PC-9 (cell line): ENCODE results near the gene CCDC106. TPM values are rescaled to one million over a fixed set of nuclear protein-coding genes. Genes with fewer than 3 reads are reported as not detected.

ENCODE experiments used
- BruUV-seq: library from RNA; stranded (reverse); fragments of 400-500 nt; replicated peaks from 2 replicates; lab custom pipeline; 2021; lab: Mats Ljungman, UMichigan
- CTCF ChIA-PET: fragments of 300-600 bp; sonication (Branson Sonifier 250); formaldehyde crosslinking; loops from one replicate; lab custom pipeline; 2022; ENCODE audit warnings: antibody characterized with exemption; lab: Charles Lee
- POLR2A ChIA-PET: fragments of 300-600 bp; sonication (Branson Sonifier 250); formaldehyde crosslinking; loops from one replicate; lab custom pipeline; 2022; ENCODE audit warnings: antibody characterized with exemption; ENCODE audit not compliant: unreplicated experiment; lab: Charles Lee
- DNase-seq, 2 experiments: peaks; one replicate each; pipeline versions ENCODE4 v3.0.0 to v3.0.0-alpha.2; 2015 to 2022; ENCODE audit warnings: mixed read lengths in 1 of 2
- H2AFZ ChIP-seq: fragments of 200-600 bp; sonication (generic); 2 replicates; pipeline ENCODE4 v1.8.1; 2017; ENCODE audit warnings: antibody characterized with exemption
- H3F3A ChIP-seq: fragments of 200-600 bp; sonication (generic); 2 replicates; pipeline ENCODE4 v1.8.1; 2017; ENCODE audit warnings: antibody characterized with exemption, mild to moderate bottlenecking, low read depth; ENCODE audit not compliant: insufficient read depth
- H3K27ac ChIP-seq: fragments of 200-600 bp; sonication (generic); 2 replicates; pipeline ENCODE4 v1.6.1; 2016; ENCODE audit warnings: mixed run types
- H3K27me3 ChIP-seq: fragments of 200-600 bp; sonication (generic); 2 replicates; pipeline ENCODE4 v1.6.1; 2016; ENCODE audit warnings: low read depth, mixed run types; ENCODE audit not compliant: insufficient read depth
- H3K36me3 ChIP-seq: fragments of 200-600 bp; sonication (generic); 2 replicates; pipeline ENCODE4 v1.6.1; 2016; ENCODE audit warnings: low read depth, mixed run types
- H3K4me1 ChIP-seq: fragments of 200-600 bp; sonication (generic); replicated peaks from 2 replicates; pipeline ENCODE4 v1.6.1; 2016; ENCODE audit warnings: mixed run types; ENCODE audit not compliant: insufficient read depth
- H3K4me2 ChIP-seq: fragments of 200-600 bp; sonication (generic); 2 replicates; pipeline ENCODE4 v1.6.1; 2017; ENCODE audit warnings: mixed run types
- H3K4me3 ChIP-seq: fragments of 200-600 bp; sonication (generic); 2 replicates; pipeline ENCODE4 v1.6.1; 2016; ENCODE audit warnings: mixed run types
- H3K79me2 ChIP-seq: fragments of 200-600 bp; sonication (generic); 2 replicates; pipeline ENCODE4 v1.6.1; 2017; ENCODE audit warnings: low read depth, mixed run types
- H3K9me2 ChIP-seq: fragments of 200-600 bp; sonication (generic); 2 replicates; pipeline ENCODE4 v1.8.1; 2017; ENCODE audit warnings: mild to moderate bottlenecking; ENCODE audit not compliant: insufficient read depth
- H3K9me3 ChIP-seq: fragments of 200-600 bp; sonication (generic); 2 replicates; pipeline ENCODE4 v1.8.1; 2016; ENCODE audit warnings: low read depth; ENCODE audit not compliant: insufficient read depth
- H4K20me1 ChIP-seq: fragments of 200-600 bp; sonication (generic); 2 replicates; pipeline ENCODE4 v1.8.1; 2017; ENCODE audit not compliant: insufficient read depth
- EZH2 ChIP-seq: fragments of 200-600 bp; sonication (generic); IDR thresholded peaks from 2 replicates; pipeline ENCODE4 v1.8.0; 2017; ENCODE audit warnings: antibody characterized with exemption, low read depth
- intact Hi-C: fragments of 100-400 bp; cut with micrococcal nuclease; formaldehyde crosslinking; loops from one replicate; pipeline ENCODE4 v1.10.0; 2022; ENCODE audit not compliant: unreplicated experiment
- total RNA-seq: library from RNA; stranded (reverse); gene quantifications from 2 replicates; pipeline ENCODE4 v1.2.3, GENCODE V29; 2021
- TF ChIP-seq, protein P1 (sequence below): fragments of 200-600 bp; sonication (generic); conservative IDR thresholded peaks from 2 replicates; pipeline ENCODE4 v1.6.1; 2017; ENCODE audit warnings: mixed run types, antibody characterized with exemption, mild to moderate bottlenecking, moderate library complexity

Gene CCDC106
- total RNA-seq, 1 experiment from 2014 or later, result 3.2 TPM

- peaks cover 89% of the 10 kb centered on the region for H3K79me2 ChIP-seq
- no peaks in the 10 kb centered on the region for H3K27me3 ChIP-seq
- no peak overlapping the region for H3K4me3 ChIP-seq
- no peaks in the 10 kb centered on the region for H3K9me3 ChIP-seq
- POLR2A ChIA-PET, result no interaction called here
- peaks cover 42% of the 10 kb centered on the region for H3K36me3 ChIP-seq
- intact Hi-C loops, result no loop called here
- TF ChIP-seq EZH2, result no peak
- TF ChIP-seq, protein P1, sequence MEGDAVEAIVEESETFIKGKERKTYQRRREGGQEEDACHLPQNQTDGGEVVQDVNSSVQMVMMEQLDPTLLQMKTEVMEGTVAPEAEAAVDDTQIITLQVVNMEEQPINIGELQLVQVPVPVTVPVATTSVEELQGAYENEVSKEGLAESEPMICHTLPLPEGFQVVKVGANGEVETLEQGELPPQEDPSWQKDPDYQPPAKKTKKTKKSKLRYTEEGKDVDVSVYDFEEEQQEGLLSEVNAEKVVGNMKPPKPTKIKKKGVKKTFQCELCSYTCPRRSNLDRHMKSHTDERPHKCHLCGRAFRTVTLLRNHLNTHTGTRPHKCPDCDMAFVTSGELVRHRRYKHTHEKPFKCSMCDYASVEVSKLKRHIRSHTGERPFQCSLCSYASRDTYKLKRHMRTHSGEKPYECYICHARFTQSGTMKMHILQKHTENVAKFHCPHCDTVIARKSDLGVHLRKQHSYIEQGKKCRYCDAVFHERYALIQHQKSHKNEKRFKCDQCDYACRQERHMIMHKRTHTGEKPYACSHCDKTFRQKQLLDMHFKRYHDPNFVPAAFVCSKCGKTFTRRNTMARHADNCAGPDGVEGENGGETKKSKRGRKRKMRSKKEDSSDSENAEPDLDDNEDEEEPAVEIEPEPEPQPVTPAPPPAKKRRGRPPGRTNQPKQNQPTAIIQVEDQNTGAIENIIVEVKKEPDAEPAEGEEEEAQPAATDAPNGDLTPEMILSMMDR, result no peak
- no peak overlapping the region for H3K27ac ChIP-seq
- peaks cover 61% of the 10 kb centered on the region for H3K4me1 ChIP-seq
- peaks cover 86% of the 10 kb centered on the region for H3F3A ChIP-seq
- H3K4me2 ChIP-seq, result no peak overlapping the region
- no TSS peak for BruUV-seq
- no peaks in the 10 kb centered on the region for H3K9me2 ChIP-seq
- CTCF ChIA-PET, result no interaction called here
- H4K20me1 ChIP-seq, result peaks cover 86% of the 10 kb centered on the region
- H2AFZ ChIP-seq, result no peak overlapping the region
- no peak for DNase-seq
Measured at GRCh38 chr19:55669418-55670279, 21.6 kb downstream of the CCDC106 start.

DNA sequence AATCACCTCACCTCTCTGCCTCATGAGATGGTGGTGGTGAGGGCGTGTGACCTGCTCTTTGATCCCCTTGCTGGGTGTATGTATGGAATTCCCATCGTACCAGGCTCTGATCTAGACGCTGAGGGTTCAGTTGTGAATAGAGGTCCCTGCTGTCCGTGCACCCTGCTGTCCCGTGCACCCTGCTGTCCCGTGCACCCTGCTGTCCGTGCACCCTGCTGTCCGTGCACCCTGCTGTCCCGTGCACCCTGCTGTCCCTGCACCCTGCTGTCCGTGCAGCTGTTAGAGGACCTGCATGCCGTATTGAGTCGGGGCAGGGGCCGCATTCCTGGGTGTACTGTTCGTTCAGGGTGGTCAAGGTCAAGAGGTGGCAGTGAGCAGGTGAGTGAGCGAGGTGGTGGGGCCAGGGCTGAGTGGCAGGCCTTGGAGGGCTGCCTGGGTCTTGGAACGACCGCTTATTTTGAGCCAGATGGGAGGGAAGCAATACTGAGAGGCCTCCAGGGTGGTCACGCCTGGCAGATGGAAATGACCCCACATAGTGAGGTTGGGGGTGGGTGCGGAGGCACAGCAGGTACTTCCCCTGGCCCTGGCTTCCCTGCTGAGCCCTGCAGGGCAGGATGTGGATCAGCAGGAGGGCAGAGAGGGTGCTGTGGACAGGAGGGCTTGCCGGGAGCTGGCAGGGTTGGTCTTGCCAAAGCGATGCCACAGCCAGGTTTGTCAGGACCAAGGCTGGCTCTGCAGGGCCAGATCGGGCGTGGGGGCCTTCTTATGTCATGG lies 22.5 kb downstream of the CCDC106 start:
- Histone ChIP-seq H2AFZ (no peak overlapping the region), H3F3A (peaks cover 85% of the 10 kb centered on the region), H3K27me3 (no peaks in the 10 kb centered on the region), H3K9me3 (no peaks in the 10 kb centered on the region), H3K27ac (no peak overlapping the region), H4K20me1 (peaks cover 82% of the 10 kb centered on the region), H3K4me1 (peaks cover 61% of the 10 kb centered on the region), H3K79me2 (peaks cover 85% of the 10 kb centered on the region), H3K4me3 (no peak overlapping the region), H3K9me2 (no peaks in the 10 kb centered on the region), H3K4me2 (peak overlapping the region; percentile 15; the same call in 1 of the 2 replicates), H3K36me3 (peaks cover 42% of the 10 kb centered on the region)
- intact Hi-C loops, result no loop called here
- BruUV-seq, result no TSS peak
- peak in 1 of 2 experiments; percentile 66 for DNase-seq
- TF ChIP-seq, protein P1, result no peak
- TF ChIP-seq EZH2, result no peak
- CTCF ChIA-PET, result no interaction called here
- POLR2A ChIA-PET, result no interaction called here

DNA sequence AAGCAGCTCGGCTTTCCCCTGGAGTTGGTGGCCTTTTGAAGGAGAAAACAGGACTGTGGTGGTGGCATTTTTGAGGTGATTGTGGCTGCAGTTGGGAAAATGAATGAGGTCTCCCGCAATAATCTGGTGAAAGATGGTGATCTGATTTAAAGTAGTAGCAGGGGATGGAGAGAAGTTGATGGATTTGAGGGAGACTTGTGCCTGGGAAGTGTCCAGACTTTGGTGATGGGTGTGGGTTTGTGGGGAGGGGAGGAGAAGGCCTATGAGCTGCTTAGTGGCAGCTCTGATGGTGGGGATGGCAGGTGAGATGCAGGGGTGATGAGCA lies 23.0 kb downstream of the CCDC106 start:
- CTCF ChIA-PET, result no interaction called here
- peaks cover 41% of the 10 kb centered on the region for H3K36me3 ChIP-seq
- TF ChIP-seq, protein P1, result no peak
- no peak for TF ChIP-seq EZH2
- H3K79me2 ChIP-seq, result peaks cover 85% of the 10 kb centered on the region
- peaks cover 61% of the 10 kb centered on the region for H3K4me1 ChIP-seq
- H3K4me3 ChIP-seq, result no peak overlapping the region
- H3K4me2 ChIP-seq, result 0 out of 2 replicates have a peak overlapping the region, but pooled peaks have one; percentile 15
- peaks cover 77% of the 10 kb centered on the region for H4K20me1 ChIP-seq
- peaks cover 80% of the 10 kb centered on the region for H3F3A ChIP-seq
- POLR2A ChIA-PET, result no interaction called here
- no peaks in the 10 kb centered on the region for H3K9me2 ChIP-seq
- no peaks in the 10 kb centered on the region for H3K27me3 ChIP-seq
- no peaks in the 10 kb centered on the region for H3K9me3 ChIP-seq
- intact Hi-C loops, result no loop called here
- no peak for DNase-seq
- BruUV-seq, result no TSS peak
- no peak overlapping the region for H2AFZ ChIP-seq
- H3K27ac ChIP-seq, result no peak overlapping the region
